Esophagus squamous epithelium (tissue), 4 donors: ENCODE results near the gene ZNF750.

Experiments used
- CTCF ChIP-seq, 6 experiments: fragments of 450-650 bp in 4 of 6; fragments of 200-600 bp in 2 of 6; sonication (generic) in 2 of 6; IDR thresholded peaks; one replicate each; pipeline ENCODE4 v1.5.1; 2016 to 2019; ENCODE audit warnings: antibody characterized with exemption in 6 of 6, mild to moderate bottlenecking in 4 of 6, moderate library complexity in 4 of 6
- POLR2A ChIP-seq, 4 donors: fragments of 450-650 bp; IDR thresholded peaks; one replicate each; pipeline ENCODE4 v1.6.1; 2017; ENCODE audit warnings: antibody characterized with exemption in 4 of 4, mild to moderate bottlenecking in 4 of 4, moderate library complexity in 3 of 4

GRCh38 chr17:82837586-82838320 is 2.1 kb downstream of the ZNF750 start:
- TF ChIP-seq CTCF (IDR thresholded peaks at IDR 0.05) (no peak), POLR2A (IDR thresholded peaks at IDR 0.05) (no peak)
